NCI-H2107 treated with DMSO at 0.1 percent for 48 hours (cell line): Measurements from ENCODE around the gene KYNU.
"Not testable (repeated sequence)": the region's sequence is repeated elsewhere in the genome, so short reads cannot be mapped to it uniquely, and the experiment has no call there.

Source experiments
- DNase-seq: peaks from one replicate; lab custom pipeline; 2025; ENCODE audit not compliant: unreplicated experiment; lab: John Stamatoyannopoulos, UW

The KYNU gene

DNA sequence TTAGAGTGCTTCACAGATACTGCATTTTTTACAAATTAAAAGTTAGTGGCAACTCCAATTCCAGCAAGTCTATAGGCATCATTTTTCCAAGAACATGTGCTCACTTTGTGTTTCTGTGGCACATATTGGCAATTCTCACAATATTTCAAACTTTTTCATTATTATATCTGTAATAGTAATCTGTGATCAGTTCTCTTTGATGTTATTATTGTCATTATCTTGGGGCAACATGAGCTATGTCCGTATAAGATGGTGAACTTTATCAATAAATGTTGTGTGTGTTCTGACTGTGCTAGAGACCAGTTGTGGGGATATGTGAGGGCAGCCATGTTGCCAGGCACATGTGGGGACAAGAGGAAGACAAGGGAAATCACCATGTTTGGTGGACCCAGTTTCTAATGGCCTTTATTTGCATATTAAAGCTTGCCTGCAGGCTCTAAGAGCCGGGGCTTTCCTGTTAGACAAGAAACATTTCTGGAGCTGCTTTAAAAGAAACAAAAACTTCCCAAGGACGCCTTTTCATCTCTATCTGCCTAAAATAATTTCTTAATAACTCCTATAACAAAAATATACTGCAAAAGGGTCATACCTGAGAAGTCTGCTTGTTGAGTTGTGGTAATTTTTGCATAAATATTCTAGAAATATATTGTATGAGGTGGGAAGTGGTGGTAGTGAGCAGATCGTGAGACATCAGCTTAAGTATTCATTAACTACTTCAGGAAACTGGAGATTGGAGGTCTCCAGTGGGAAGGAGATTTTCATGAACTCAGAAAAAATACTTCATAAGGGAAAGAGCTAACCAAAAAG, 37.2 kb downstream of the KYNU start:
- DNase-seq: no peak

DNA sequence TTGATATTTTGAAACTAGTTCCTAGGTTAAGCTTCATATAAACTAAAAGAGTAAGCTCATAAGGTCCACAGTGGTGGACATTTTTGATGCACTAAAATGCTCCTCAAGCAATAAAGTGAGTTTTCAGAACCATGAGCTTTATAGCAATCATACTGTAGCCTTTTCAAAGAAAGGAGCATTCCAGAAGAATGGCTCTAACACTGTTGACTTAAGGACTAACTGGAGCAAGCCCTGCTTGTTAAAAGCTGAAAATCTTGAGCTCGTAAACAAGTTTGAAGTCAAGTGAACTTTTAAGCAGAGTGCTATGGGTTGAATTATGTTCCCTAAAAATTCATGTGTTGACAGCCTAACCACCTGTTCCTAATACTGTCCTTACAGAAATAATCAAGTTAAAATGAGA, 38.0 kb downstream of the KYNU start:
- no peak for DNase-seq

DNA sequence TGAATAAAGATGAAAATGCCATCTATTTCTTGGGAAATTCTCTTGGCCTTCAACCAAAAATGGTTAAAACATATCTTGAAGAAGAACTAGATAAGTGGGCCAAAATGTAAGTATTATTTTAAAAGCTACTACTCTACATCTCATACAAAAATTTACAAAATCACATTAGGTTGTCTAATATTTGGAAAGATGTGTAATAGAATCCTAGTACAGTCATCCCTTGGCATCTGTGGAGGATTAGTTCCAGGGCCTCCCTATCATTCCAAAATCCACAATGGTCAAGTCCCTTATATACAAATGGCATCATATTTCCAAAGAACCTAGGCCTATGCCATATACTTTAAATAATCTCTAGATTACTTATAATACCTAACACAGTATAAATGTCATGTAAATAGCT, 41.2 kb downstream of the KYNU start:
- DNase-seq: no peak

DNA sequence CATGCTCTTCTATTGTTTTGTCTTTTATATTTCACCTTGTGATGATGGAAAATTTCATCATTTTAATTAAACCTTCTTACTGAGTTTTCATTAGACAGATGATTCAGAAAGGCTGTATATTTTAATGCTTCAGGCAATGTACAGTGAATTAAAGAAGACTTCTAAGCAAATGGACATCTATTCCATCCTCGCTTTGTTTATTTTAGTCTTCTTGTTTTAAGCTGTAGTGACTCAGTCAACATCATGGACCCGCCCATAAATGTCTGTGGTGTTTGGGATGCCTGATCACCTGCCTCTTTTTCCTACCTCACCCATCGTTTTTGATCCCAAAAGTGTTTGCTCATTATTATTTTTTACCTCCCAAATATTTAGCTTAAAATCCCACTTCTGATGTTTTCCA, 43.1 kb downstream of the KYNU start:
- no peak for DNase-seq

DNA sequence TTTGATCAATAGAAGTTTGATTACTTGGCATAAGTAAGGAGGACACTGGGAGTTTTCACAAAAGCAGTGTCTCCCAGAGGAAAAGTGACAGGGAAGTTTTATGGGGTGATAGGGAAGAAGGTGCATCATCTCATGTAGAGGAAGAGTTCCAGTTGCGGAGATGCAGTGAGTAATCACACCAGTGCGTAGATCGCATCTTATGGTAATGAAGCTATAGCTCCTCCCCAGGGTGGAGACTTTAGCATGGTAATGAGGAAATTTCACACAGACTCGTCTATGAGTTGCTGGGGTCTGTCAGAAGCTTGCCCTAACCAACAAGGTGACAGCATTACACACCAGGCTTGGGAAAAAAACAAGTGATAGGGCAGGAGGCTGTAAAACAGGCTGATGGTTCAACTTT, 49.0 kb downstream of the KYNU start:
- no peak for DNase-seq

DNA sequence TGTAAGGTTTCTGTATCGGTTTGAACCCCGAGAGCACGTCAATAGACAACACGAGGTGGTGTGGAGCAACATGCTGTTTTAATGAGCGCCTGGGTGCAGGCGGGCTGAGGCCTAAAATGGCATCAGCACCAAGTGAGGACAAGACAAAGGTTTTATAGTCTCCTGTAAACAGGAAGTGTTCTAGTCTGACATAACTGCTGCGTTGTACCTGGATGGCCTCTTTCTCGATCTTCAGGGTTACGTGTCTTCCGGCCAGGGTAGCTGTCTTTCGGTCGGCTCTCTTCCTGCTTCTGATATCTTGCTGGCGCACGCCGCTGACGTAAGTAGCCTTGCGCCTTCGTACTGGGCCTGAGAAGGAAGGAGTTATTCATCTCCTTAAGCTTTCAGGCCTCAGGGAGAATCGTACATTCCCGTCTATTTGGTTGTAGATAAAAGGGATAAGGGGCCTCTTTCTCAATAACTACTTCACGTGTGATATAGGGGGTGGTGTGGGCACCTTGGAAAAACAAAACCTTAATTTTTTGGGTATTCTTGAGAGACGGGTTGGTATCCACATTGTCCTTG, 53.5 kb downstream of the KYNU start:
- DNase-seq: no peak

DNA sequence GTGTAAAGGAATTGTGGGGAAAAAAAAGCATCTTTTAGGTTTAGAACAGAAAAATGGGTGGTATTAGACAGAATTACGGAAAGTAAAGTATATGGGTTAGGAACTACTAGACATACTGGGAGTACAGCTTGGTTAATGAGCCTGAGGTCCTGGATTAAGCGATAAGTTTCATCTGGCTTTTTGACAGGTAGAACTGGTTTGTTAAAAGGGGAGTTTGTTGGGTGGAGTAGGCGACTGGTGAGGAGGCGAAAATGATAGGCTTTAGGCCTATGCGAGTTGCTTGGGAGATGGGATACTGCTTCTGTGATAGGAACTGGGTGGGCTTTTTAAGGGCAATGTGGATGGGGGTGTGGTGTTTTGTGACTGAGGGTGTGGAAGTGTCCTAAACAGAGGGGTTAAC, 56.5 kb downstream of the KYNU start:
- DNase-seq: no peak

DNA sequence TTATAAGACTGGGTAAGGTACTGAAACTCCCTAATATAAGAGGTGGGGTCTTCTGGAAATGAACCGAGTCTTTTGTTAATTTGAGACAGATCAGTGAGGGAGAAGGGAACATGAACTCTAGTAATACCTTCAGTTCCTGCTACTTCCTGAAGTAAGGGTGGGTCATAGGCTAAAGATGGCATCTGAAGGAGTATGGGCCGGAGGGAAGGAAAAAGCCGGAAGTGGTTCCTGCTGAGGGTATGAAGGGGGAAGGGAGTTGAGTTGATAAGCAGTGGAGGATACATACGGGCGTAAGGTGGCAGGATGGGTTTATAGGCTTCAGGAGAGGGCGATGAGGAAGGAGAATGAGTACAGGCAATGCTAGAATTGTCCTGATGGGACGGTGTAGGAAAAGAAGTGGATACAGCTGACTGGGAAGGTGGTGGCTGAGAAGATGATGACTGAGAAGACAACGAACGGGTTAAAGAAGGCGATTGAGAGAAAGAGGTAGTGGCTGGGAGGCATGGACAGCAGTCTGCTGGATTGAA, 58.2 kb downstream of the KYNU start:
- no peak for DNase-seq

DNA sequence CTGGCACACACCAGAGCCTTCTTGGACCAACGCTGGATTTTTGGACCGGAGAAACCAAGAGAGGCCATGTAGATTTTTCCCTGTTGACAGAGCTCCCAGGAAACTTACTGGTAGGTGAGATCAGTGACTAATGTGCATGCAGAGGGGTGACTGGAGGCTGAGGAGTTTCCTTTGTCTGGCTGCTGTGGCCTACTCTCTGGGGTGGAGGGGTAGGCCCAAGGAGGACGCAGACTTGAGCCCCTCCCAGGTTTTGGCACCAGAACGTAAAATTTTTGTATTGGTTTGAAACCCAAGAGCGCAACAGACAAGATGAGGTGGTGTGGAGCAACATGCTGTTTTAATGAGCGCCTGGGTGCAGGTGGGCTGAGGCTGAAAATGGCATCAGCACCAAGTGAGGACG, 59.2 kb downstream of the KYNU start:
- DNase-seq: no peak

DNA sequence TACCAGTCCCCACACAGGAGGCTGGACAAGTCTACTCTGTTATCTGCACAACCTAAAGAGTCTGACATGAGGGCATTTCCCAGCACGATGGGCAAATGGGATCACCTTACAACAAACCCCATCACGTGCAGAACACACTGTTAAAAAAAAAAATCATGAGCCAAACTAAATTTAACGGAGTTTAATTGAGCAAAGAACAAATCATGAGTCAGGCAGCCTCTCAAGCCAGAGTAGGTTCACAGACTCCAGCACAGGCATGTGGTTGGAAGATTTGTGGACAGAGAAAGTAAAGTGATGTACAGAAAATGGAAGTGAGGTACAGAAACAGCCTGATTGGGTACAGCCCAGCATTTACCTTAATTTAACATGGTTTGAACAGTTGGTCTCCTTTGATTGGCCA, 59.9 kb downstream of the KYNU start:
- DNase-seq: no peak

DNA sequence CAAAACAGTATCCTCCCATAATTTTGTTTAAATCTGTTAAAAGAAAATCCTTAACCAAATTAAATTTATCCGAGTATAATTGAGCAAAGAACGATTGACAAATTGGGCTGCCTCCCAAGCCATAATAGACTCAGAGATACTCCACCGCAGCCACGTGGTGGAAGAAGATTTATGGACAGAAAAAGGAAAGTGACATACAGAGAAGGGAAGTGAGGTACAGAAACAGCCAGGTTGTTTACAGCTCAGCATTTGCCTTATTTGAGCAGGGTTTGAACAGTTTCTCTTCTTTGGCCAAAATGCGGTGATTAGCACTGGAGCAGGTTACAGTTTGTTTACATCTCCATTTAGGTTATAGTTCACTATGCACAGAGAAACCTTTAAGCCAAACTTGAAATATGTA, 60.8 kb downstream of the KYNU start:
- no peak for DNase-seq

DNA sequence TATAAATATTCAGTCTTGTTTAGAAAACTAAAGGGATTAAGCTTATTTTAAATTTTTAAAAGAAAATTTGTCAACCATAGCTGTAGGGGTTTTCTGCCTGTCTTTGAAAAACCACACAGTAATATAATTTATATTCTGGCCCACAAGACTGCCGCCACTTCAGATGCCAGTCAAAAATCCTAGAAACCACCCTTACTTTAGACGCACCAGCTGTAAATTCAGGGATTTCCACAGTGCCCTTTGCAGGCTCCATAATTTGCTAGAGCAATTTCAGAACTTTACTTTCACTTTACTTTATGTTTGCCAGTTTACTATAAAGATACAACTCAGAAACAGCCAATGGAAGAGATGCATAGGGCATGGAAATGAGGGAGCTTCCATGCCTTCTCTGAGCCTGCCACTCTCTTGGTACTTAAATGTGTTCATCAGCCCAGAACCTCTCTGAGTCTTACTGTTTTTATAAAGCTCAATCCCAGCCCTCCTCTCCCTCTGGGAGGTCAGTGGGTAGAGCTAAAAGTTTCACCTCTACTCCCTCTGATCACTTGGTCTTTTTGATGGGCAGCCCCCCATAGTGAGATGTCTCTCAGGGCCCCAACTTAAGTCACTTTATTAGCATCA, 63.3 kb downstream of the KYNU start:
- DNase-seq: no peak

DNA sequence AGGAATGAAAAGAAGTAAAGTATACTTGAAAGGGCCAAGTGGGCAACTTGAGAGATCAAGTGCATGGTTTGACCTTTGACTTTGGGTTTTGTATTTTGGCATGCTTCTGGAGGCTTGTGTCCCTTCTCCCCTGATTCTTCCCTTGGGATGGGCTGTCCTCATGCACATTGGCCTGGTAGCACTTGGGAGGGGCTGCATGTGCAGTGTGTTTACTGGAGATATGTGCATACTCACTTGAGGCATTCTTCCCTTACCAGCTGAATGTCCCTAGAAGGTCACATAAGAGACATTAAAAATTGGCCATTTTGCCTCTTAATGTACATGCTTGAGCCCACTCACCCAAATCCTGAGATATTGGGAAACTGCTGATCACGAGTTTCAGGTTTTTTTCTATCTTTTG, 65.2 kb downstream of the KYNU start:
- no peak for DNase-seq

DNA sequence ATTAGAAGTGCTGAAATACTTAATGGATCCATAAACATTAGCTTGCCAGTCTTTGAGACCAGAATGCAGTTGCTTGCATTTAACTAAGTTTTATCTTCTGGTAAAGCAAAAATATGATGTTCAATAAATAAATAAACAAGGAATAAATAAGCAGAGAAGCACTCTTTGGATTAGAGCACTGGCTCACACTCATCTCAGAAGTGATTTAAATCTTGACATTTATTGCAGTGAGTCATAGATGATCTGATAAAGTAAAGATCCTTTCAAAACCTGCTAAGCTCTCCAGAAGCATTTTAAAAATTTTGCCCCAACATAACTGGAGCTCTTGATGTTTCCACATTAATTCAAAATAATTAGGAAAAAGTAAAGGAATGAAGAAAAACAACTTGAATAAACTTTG, 66.8 kb downstream of the KYNU start:
- no peak for DNase-seq

DNA sequence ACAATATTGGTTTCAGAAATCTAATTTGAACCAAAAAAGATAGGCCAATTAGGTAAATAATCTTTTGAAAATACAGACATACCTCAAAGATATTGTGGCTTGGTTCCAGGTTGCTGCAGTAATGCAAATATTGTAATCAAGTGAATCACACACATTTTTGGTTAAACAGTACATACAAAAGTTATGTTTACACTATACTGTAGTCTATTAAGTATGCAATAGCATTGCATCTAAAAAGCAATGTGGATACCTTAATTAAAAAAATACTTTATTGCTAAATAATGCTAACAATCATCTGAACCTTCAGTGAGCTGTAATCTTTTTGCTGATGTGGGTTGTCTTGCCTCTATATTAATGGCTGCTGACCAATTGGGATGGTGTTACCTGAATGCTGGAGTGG, 67.3 kb downstream of the KYNU start:
- DNase-seq: no peak

DNA sequence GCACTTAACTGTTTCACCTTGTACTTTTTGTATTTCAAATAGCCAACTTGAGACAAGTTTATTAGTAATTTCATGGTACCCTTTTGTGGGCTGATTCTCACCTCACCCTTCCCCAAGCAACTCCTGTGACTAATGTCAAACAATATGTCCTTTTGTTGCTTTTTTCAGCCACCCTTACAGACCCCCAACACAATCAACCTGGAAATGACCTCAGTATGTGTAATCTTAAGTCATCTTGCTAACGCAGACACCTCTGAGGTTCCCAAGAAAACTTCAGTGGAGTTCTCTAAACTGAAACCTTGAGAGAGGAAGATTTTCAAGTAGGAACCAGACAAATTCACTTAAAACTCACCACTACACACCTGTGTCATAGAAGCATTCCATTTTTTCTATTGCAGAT, 69.5 kb downstream of the KYNU start:
- no peak for DNase-seq

DNA sequence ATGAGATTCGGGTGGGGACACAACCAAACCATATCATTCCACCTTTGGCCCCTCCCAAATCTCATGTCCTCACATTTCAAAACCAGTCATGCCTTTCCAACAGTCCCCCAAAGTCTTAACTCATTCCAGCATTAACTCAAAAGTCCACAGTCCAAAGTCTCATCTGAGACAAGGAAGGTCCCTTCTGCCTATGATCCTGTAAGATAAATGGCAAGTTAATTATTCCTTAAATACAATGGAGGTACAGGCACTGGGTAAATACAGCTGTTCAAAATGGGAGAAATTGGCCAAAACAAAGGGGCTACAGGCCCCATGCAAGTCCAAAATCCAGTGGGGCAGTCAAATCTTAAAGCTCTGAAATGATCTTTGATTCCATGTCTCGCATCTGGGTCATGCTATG, 71.3 kb downstream of the KYNU start:
- DNase-seq: not testable (repeated sequence)

DNA sequence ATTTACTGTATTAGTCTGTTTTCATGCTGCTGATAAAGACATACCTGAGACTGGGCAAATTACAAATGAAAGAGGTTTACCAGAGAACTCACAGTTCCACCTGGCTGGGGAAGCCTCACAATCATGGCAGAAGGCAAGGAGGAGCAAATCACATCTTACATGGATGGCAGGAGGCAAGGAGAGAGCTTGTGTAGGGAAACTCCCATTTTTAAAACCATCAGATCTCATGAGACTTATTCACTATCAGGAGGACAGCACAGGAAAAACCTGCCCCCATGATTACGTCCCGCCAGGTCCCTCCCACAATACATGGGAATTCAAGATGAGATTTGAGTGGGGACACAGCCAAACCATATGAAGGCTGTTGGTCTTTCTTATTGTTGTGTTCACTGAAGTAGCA, 72.9 kb downstream of the KYNU start:
- DNase-seq: not testable (repeated sequence)

DNA sequence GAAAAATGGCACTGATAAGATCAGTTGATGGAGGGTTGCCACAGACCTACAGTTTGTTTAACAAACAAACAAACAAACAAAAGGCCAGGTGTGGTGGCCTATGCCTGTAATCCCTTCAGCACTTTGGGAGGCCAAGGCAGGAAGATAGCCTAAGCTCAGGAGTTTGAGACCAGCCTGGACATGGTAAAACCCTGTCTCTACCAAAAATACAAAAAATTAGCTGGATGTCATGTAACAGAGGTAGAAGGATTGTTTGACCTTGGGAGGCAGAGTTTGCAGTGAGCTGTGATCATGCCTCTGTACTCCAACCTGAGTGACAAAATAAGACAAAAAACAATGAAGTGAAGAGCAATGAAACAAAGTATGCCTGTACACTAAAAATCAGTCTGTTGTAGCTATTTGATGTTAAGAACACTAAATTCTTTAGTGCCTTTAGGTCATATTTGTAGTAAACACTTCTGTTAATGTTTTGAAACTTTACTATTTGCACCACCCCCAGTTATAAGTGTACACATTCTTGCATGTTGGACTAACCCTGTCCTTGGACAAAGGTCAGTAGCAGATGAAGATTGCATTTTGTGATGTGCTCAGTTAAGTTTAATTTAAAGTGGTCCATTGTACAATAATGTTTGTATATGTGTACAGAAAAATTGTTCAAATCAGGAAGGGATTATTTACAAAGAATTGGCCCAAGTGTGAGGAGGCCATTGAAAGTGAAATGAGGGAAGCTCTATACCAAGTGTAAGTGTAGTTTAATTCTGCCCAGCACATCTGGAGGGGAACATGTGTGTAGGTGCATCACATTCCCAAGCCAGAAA, 73.9 kb downstream of the KYNU start:
- DNase-seq: no peak

DNA sequence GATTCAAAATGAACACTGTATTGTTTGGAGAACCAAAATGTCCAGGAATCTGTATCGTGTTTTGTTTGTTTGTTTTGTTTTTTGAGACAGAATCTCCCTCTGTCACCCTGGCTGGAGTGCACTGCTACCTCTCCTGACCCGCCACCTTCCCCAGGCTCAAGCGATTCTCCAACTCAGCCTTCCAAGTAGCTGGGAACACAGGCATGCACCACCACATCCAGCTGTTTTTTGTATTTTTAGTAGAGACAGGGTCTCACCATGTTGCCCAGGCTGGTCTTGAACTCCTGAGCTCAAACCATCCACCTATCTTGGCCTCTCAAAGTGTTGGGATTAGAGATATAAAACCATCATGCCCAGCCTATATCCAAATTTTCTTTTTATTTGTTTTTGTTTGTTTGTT, 74.6 kb downstream of the KYNU start:
- DNase-seq: no peak

DNA sequence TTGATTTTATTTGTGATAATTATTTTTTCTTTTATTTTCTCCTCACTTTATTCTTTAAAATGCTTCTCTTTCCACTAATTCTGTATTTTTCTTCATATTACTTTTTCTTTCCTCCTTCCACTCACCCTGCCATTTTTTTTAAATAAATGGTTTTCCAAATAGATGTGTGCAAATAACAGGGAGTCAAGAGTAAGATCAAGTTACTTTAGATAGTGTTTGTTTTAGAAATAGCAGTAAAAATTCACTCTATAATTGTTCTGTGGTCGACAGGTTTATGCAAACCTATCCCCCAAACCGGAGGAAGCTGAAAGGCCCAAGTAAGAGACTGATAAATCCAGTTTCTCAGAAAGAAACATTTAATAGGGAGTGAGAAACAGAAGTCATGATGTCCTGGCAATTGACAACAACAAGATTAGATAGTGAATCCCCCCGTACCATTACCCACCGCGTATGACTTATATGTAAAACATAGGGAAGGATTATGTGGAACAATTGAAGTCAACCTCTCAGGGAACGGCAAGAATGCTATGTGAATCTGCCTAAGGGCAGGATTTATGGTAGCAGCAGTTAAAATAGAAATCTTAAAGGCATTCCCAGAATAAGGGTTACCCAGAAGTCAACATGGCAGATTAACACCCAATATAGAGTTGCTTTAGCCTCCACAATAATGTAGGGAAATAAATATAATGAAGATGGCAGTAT, 75.5 kb downstream of the KYNU start:
- no peak for DNase-seq
